HG03159 (cell line): Measurements from ENCODE around the gene EIF1B.

Experiments
- ATAC-seq: cut with Tn5 transposase; IDR thresholded peaks from one replicate; pipeline ENCODE4 v1.9.1; 2021; ENCODE audit warnings: mild to moderate bottlenecking, moderate library complexity; ENCODE audit not compliant: unreplicated experiment

EIF1B gene

GRCh38 chr3:40308725-40309417 lies 636 bp upstream of the EIF1B start:
- no peak for ATAC-seq

GRCh38 chr3:40309925-40310695 lies 603 bp downstream of the EIF1B start:
- peak; percentile 33 for ATAC-seq

GRCh38 chr3:40310705-40311104 lies 1.2 kb downstream of the EIF1B start:
- ATAC-seq, result no peak

GRCh38 chr3:40312661-40313226 lies 3.2 kb downstream of the EIF1B start:
- no peak for ATAC-seq

- ATAC-seq, result no peak
These were observed 4.7 kb downstream of the EIF1B start for GRCh38 chr3:40313975-40314860.

GRCh38 chr3:40317061-40317855 lies 7.8 kb downstream of the EIF1B start:
- ATAC-seq, result peak; percentile 86

GRCh38 chr3:40321818-40322217 lies 12.3 kb downstream of the EIF1B start:
- no peak for ATAC-seq

GRCh38 chr3:40323946-40324345 lies 14.4 kb downstream of the EIF1B start:
- ATAC-seq, result no peak

GRCh38 chr3:40324621-40325020 lies 15.1 kb downstream of the EIF1B start:
- ATAC-seq, result no peak

GRCh38 chr3:40325465-40325864 lies 16.0 kb downstream of the EIF1B start:
- ATAC-seq, result no peak

GRCh38 chr3:40328374-40328773 lies 18.9 kb downstream of the EIF1B start:
- ATAC-seq, result no peak

GRCh38 chr3:40329071-40329470 lies 19.6 kb downstream of the EIF1B start:
- ATAC-seq, result no peak

GRCh38 chr3:40332684-40333083 lies 23.2 kb downstream of the EIF1B start:
- ATAC-seq, result no peak

- no peak for ATAC-seq
These were observed 23.9 kb downstream of the EIF1B start for GRCh38 chr3:40333416-40333815.

- no peak for ATAC-seq
These were observed 24.3 kb downstream of the EIF1B start for GRCh38 chr3:40333852-40334251.

- no peak for ATAC-seq
These were observed 26.6 kb downstream of the EIF1B start for GRCh38 chr3:40336101-40336500.

GRCh38 chr3:40336511-40337135 lies 27.1 kb downstream of the EIF1B start:
- no peak for ATAC-seq

GRCh38 chr3:40337136-40338108 lies 27.9 kb downstream of the EIF1B start:
- peak; percentile 58 for ATAC-seq

- no peak for ATAC-seq
These were observed 30.4 kb downstream of the EIF1B start for GRCh38 chr3:40339871-40340270.
